Bone marrow (tissue), 2 donors: Measurements from ENCODE around the gene ATRAID.

Source experiments
- DNase-seq, 2 donors: peaks; one replicate each; lab custom pipeline; 2025; lab: John Stamatoyannopoulos, UW

The ATRAID gene

DNA sequence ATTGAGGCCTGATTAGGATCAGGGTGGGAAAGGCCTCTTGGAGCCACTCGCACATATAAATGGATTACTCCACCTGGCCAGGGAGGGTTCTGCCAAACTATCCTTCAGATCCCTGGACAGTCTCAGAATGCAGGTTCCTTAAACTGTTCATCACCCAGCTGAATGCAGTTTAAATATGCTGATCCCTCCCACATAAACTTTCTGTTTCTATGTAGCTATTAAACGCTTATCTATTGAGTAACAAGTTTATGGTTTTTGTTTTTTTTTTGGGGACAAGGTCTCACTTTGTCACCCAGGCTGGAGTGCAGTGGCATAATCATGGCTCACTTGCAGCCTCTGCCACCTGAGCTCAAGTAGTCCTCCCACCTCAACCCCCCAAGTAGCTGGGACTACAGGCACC is 7.2 kb downstream of the ATRAID start:
- DNase-seq: no peak

DNA sequence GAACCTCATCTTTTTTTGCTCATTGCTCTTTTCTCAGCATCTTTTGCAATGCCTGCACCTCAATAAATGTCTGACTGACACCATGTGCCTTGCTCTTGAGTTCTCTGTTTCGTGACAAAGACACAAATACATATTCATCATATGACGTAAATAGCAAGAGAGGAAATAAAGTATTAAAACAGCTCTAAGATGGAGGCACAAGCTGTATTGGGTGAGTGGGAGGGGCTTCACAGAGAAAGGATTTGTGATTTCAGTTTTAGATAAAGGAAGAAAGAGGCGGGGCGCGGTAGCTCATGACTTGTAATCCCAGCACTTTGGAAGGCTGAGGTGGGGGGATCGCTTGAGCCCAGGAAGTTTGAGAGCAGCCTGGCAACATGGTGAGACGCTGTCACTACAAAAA is 8.2 kb downstream of the ATRAID start:
- DNase-seq: no peak

DNA sequence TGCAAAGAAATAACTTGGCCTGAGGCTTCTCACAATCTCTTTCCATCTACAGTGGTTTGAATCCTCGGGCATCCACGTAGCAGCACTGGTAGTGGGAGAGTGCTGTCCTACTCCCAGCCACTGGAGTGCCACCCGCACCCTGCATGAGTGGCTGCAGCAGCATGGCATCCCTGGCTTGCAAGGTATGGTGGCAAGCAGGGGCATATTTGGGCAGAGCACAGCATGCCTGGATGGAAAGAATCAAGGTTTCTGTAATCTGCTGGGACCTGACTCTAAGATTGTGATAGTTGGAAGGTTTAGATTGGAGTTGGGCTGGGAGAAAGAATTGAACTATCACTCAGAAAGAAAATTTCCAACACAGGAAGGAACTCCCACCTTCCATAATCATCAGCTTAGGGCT is 9.3 kb downstream of the ATRAID start:
- DNase-seq: no peak

DNA sequence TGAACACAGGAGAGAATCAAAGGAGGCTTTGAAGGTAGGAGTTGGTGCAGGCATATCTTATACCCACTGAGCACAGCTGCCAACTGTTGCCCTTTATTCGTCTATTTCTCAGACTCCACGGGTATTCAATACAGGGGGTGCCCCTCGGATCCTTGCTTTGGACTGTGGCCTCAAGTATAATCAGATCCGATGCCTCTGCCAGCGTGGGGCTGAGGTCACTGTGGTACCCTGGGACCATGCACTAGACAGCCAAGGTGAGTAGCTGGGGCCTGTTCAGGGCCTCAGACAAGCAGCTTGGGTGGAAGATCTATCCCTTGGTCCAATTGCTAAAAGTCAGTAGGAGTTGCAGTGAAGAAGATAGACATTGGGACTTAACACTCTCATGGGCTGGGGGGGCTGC is 10.6 kb downstream of the ATRAID start:
- no peak for DNase-seq

DNA sequence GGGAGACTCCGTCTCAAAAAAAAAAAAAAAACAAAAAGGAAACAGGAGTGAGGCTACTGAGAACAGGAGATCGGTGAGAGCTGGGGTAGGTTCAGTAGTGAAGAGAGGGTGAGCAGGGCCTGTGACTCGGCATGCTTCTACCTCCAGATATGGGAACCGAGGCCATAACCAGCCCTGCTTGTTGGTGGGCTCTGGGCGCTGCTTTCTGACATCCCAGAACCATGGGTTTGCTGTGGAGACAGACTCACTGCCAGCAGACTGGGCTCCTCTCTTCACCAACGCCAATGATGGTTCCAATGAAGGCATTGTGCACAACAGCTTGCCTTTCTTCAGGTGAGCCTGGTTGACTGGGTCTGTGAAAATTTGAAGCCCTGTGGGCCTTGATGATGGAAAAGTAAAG is 11.6 kb downstream of the ATRAID start:
- no peak for DNase-seq

DNA sequence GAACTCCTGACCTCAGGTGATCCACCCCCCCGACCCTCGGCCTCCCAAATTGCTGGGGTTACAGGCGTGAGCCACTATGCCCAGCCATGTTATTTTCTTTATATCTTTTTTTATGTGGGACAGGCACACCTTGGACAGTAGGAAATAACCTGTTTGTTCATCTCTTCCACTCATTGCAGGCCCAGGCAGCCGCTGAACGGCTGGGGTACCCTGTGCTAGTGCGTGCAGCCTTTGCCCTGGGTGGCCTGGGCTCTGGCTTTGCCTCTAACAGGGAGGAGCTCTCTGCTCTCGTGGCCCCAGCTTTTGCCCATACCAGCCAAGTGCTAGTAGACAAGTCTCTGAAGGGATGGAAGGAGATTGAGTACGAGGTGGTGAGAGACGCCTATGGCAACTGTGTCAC is 13.7 kb downstream of the ATRAID start:
- no peak for DNase-seq

DNA sequence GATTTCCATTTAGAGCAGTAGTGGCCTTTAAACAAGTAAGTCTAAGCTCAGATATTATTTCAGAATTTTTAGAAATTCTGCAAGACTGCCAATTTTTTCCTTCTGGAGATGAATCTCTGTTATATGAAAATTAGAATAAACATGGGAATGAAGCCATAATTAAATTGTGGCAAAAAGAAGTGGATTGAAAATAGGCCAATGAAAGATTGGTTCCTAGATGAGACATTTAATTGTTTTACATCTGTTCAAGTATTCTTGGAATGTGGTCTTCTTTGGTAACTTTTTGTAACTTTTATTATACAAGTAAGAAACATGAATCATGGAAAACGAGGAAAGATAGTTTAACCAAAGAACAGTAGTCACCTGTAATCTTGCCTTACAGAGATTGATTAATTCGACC is 15.7 kb downstream of the ATRAID start:
- no peak for DNase-seq

DNA sequence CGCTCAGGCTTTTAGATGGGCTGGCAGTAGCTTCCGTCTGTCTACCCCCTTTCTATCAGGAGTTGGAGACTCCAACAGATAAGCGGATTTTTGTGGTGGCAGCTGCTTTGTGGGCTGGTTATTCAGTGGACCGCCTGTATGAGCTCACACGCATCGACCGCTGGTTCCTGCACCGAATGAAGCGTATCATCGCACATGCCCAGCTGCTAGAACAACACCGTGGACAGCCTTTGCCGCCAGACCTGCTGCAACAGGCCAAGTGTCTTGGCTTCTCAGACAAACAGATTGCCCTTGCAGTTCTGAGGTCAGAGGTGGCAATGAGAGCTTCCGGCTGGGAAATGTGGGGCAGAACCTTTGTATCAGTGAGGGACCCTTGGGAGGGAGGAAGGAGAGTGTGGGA is 20.1 kb downstream of the ATRAID start:
- DNase-seq: no peak

DNA sequence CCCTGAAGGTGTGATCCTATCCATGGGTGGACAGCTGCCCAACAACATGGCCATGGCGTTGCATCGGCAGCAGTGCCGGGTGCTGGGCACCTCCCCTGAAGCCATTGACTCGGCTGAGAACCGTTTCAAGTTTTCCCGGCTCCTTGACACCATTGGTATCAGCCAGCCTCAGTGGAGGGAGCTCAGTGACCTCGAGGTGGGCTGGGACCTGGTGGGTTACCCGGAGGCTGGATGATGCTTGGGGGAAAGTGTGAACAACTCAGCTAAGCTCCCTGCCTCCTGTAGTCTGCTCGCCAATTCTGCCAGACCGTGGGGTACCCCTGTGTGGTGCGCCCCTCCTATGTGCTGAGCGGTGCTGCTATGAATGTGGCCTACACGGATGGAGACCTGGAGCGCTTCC is 21.5 kb downstream of the ATRAID start:
- DNase-seq: no peak

DNA sequence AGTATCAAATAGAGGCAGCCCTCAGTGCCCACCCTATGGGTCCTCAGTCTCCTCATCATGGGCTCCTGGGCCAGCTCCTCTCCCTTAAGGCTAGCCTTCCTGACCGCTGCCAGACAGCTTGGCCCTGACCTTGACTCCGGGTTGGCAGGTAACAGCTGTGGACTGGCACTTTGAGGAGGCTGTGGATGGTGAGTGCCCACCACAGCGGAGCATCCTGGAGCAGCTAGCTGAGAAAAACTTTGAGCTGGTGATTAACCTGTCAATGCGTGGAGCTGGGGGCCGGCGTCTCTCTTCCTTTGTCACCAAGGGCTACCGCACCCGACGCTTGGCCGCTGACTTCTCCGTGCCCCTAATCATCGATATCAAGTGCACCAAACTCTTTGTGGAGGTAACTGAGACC is 24.3 kb downstream of the ATRAID start:
- DNase-seq: no peak

DNA sequence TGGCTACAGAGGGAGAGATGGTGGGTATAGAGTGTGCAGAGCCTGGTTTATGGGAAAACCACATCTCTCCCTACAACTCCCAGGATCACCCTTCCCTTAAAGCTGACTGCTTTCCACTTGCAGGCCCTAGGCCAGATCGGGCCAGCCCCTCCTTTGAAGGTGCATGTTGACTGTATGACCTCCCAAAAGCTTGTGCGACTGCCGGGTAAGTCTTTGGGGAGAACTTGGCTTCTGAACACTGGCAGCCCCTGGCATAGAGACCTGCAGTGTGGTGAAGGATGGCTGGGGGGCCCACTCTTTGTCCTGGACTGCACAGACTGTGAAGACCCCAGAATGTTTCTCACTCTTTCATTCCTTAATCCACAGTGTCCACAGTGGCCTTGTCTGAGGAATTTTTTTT is 24.8 kb downstream of the ATRAID start:
- no peak for DNase-seq

DNA sequence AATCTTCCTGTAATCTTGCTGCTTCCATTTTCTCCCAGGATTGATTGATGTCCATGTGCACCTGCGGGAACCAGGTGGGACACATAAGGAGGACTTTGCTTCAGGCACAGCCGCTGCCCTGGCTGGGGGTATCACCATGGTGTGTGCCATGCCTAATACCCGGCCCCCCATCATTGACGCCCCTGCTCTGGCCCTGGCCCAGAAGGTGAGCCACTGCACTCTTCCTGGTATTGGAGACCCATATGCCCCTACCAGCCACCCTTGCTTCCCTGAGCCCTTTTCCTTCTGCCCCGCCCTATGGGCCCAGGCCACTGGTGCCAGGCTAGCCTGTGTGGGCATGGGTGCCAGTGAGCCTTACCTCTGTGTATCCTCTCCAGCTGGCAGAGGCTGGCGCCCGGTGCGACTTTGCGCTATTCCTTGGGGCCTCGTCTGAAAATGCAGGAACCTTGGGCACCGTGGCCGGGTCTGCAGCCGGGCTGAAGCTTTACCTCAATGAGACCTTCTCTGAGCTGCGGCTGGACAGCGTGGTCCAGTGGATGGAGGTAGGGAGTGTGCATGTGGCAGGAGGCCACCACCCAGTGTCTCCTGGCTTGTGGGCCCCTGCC is 25.6 kb downstream of the ATRAID start:
- no peak for DNase-seq

DNA sequence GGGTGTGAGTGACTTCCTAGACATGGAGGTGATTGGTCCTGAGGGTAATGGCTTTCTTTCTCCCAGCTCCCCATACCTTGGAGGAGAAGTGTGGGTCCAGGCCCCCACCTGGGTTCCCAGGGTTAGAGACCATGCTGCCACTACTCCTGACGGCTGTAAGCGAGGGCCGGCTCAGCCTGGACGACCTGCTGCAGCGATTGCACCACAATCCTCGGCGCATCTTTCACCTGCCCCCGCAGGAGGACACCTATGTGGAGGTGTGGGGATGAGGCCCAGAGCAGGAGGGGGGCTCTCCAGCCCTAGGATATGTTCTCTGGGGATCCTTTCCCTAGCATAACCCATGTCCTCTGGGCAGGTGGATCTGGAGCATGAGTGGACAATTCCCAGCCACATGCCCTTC is 27.1 kb downstream of the ATRAID start:
- DNase-seq: no peak

DNA sequence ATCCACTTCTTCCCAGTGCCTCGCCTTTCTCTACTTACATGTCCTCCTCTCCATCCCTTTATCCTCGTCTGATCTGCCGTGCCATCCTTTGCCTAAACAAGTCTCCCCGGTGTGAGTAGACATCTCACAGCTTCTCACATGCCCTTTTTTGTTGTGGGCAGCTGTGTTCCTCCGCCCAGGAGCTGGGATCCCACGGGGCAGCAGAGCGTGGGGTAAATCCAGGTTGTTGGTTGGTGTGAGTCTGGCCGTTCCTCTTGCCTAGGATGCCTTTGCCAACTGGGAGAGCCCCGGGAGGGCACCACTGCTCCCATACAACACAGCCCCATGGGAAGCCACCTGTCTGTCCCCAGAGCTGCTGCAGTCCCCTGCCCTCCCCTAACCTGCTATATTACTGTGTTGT is 28.6 kb downstream of the ATRAID start:
- DNase-seq: no peak

DNA sequence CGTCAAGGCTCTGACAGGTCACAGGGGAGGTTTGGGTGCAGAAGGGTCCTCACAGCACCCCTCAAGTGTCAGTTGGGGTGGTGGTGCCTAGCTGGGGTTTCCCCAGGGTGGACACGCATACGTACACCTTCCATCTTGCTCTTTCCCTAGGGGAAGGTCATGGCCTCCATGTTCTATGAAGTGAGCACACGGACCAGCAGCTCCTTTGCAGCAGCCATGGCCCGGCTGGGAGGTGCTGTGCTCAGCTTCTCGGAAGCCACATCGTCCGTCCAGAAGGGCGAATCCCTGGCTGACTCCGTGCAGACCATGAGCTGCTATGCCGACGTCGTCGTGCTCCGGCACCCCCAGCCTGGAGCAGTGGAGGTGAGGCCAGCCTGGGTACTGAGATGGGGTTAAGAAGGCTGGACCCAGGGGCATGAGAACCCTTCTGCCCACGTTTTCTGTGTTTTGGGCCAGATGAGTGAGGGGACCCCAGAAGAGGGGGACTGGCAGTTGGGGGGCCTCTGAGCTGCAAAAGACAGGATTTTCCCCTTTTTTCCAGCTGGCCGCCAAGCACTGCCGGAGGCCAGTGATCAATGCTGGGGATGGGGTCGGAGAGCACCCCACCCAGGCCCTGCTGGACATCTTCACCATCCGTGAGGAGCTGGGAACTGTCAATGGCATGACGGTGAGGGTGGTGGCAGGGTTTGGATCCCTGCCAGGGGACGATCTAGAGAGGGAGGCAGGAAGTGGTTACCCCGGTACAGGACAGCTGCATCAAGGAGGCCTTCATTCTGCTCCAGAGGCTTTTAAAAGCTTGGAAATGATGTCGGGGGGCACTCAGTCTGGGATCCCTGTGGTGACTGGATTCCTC is 30.1 kb downstream of the ATRAID start:
- no peak for DNase-seq

DNA sequence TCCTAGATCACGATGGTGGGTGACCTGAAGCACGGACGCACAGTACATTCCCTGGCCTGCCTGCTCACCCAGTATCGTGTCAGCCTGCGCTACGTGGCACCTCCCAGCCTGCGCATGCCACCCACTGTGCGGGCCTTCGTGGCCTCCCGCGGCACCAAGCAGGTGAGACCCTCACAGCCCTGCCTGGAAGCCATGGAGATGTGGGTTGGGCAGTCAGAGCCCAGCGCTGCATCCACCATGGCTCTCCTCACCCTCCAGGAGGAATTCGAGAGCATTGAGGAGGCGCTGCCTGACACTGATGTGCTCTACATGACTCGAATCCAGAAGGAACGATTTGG is 30.7 kb downstream of the ATRAID start:
- DNase-seq: no peak

DNA sequence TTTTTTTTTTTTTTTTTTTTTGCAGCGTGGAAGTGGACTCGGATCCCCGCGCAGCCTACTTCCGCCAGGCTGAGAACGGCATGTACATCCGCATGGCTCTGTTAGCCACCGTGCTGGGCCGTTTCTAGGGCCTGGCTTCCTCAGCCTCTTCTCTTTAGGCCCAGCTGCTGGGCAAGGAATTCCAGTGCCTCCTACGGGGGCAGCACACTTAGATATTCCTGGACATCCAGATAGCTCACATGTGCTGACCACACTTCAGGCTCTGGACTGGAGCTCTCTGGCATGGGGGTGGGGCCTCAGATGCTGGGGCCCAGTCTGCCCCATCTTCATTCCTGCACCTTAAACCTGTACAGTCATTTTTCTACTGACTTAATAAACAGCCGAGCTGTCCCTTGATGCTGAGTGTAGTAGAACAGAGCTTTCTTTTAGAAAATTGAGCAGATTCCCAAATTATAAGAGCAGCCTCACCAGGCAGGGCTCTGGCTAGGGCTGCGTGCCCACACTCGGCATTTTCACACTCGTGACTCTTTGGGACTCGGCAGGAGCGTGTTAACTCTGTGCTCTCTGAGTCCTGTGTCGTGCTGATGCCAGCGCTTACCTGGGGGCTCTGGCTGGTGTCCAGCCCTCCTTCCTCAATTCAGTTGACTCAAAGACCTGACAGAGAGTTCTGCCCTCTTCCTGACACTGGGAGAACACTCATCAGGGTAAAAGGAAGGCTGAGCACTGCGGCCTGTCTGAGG is 31.7 kb downstream of the ATRAID start:
- no peak for DNase-seq

DNA sequence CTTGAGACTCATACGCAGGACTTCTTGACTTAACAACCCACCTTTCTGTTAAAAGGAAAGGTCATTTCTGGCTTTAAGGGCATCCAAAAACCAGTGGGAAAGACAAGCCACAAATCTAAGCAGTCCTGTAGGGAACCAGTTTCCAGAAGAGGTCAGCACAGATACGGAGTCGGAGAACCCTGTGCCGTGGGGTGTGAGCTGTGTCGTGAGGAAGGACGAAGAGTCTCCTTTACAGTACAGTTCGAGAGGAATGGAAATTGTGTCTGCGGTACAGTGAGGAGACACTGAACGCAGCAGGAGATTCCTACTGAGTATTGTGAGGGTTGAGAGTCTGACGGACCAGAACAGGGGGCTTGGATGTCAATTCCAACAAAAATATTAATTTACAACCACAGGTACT is 33.3 kb downstream of the ATRAID start:
- no peak for DNase-seq

DNA sequence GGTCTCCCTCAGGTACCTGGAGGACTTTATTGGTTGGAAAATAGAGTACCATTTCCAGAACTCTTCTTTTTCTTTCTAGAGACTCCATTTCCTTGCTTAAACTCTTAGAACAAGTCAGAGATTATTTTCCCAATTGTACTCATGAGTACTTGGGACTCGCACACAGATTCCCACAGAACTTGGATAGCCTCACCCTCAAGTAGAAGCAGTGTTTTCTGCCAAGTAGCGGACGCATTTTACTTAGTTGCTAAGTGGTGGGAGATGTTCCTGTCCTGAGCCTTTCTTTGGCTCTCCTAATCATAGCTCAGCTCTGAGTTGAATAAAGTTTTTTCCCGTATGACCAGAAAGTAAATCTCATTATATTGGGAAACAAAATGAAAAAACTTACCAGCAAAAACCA is 33.8 kb downstream of the ATRAID start:
- no peak for DNase-seq

DNA sequence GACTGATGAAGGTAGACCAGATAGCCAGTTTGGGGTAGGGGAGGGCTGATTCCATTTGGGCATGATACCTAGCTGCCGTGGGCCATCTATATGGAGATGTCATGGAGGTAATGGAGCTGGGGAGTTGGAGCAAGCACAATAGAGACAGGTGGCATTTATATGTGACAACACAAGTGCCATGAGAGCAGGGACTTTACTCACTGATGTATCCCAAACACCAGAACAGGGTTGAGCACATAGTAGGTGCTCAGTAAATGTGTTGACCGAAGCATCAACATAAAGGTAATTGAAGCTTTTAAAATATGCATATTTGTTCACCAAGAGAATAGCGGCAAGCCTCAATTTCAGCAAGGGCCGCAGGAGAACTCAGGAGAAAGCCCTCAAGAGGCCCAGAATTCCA is 36.1 kb downstream of the ATRAID start:
- DNase-seq: no peak

DNA sequence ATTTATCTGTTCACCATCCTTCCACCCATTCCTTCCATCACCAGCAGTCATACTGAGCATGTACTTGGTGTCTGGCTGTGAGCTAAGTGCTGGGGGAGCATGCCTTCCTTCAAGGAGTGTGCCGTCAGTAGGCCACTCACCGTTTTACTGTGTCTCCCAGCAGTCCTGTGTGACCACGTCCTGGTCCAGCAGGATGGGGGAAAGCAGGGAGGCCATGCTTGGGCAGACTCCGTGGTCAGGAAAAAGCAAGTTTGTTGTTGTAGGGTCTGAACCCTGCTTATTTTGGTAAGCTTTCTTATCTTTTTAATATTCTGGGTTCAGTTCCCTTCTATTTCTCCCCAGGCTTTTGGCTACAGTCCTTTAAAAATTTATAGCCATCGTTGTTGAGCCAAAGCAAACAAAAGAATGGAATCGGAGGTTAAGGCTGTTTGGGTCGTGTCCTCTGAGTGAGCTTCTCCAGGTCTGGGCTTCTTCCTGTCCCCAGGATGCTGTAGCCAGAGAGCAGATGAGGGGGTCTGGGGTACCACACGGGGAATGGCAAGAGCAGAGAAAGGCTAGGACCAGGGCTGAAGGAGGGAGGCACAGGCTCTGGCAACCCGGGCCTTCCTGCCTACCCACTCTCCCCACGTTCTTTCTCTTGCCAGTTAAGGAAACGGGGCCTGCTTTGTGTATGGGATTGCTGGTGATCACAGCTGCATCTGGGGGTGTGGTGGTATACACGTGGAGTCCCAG is 37.5 kb downstream of the ATRAID start:
- no peak for DNase-seq

DNA sequence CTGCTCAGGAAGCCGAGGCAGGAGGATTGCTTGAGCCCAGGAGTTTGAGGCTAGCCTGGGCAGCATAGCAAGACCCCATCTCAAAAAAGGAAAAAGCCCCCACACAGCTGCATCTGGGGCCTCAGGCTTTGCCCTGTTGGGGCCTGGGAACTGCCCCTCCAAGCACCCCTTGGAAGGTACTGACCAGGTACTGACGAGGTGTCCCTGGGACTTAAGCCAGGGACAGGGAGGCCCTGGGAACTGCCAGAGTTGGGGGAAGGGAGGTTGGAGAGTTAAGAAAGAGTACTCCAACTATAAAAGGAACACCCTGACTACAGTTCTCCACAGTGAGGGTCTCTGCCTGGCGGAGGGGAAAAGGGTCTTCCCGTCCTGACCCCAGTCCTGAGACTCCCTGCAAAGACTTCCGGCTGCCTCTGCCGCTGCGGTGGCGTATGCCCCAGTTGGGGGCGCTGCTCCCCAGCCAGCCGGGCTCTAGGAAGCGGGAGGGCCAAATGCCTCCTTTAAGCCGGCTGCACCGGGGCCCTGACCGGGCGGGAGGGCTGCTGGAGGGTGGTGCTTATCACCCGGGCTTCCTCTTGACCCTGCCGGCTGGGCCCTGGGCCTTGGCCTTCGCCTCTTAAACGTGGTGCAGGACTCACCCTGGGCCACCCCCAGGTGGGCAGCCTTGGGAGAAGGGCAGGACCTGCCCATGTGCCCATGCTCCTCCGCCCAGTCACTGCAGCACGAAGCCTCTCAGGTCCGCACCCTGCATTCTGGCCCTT is 38.2 kb downstream of the ATRAID start:
- DNase-seq: peak; percentile 8 to 39
